ENCODE data around the gene PRRC2C. TPM values are rescaled to one million over a fixed set of nuclear protein-coding genes. Genes with fewer than 3 reads are reported as not detected.
"Not testable (repeated sequence)": the region's sequence is repeated elsewhere in the genome, so short reads cannot be mapped to it uniquely, and the experiment has no call there.

PRRC2C gene
- total RNA-seq (100 to 1,000 TPM; 120 to 121 TPM), polyA plus RNA-seq (10 to 100 TPM; 35.1 to 41.2 TPM)
- long read RNA-seq, donor 1, partial matches to known transcripts, result 111 of 116 reads
- long read RNA-seq, donor 1, other reads (novel, unspliced or antisense), result 0 of 116 reads
- long read RNA-seq, donor 2, partial matches to known transcripts, result 27 of 27 reads
- long read RNA-seq, donor 2, other reads (novel, unspliced or antisense), result 0 of 27 reads
- long read RNA-seq, donor 3, partial matches to known transcripts, result 77 of 82 reads
- long read RNA-seq, donor 3, other reads (novel, unspliced or antisense), result 0 of 82 reads
- long read RNA-seq, donor 4, partial matches to known transcripts, result 32 of 32 reads
- long read RNA-seq, donor 4, other reads (novel, unspliced or antisense), result 0 of 32 reads
- long read RNA-seq, donor 5, full-length matches to known transcripts, result 7 of 144 reads
- long read RNA-seq, donor 5, partial matches to known transcripts, result 137 of 144 reads
- long read RNA-seq, donor 5, other reads (novel, unspliced or antisense), result 0 of 144 reads

GRCh38 chr1:171485375-171486047 lies at the start of gene PRRC2C:
TSS of gene PRRC2C (plus strand) at chr1:171485530. CDS start at chr1:171512089, 26,559 bp downstream.
- no peaks in the 10 kb centered on the region for H3K9me3 ChIP-seq (ENCODE audit: control insufficient read depth in 4 of 4, insufficient read depth in 3 of 4, low read length in 3 of 4)
- H3K4me1 ChIP-seq (ENCODE audit: control insufficient read depth in 5 of 5, insufficient read depth in 5 of 5, low read length in 5 of 5), result peaks cover 1 to 20% (median 12%) of the 10 kb centered on the region in 5 donors
- no peaks in the 10 kb centered on the region for H3K27me3 ChIP-seq (ENCODE audit: control insufficient read depth in 3 of 3, insufficient read depth in 3 of 3, low read length in 2 of 3)
- H3K4me3 ChIP-seq, result peak within 1 kb of the TSS; percentile 85
- H3K9ac ChIP-seq (ENCODE audit: insufficient read depth in 1 of 2, low read length in 2 of 2), result peak within 1 kb of the TSS; percentile 95 to 97
- ATAC-seq (ENCODE audit: insufficient read depth, low FRiP score) (peak; percentile 98), DNase-seq (peak; percentile 98 to 100 (median 99))
- H3K36me3 ChIP-seq (ENCODE audit: control insufficient read depth in 4 of 4, insufficient read depth in 4 of 4, low read length in 4 of 4), result no peaks in the 10 kb centered on the region
- 0 to 1% methylated on average over 50 of the region's 50 CpGs for WGBS, 2 donors
- peak; percentile 74 for TF ChIP-seq CTCF (IDR thresholded peaks at IDR 0.05; ENCODE audit: control extremely low read depth, extremely low read depth)
- H3K27ac ChIP-seq (ENCODE audit: low read depth in 1 of 2, low read length in 1 of 2), result peak within 1 kb of the TSS; percentile 97 to 98

- no peak for TF ChIP-seq CTCF (IDR thresholded peaks at IDR 0.05; ENCODE audit: control extremely low read depth, extremely low read depth)
- 58 to 84% methylated on average over 2 of the region's 2 CpGs for WGBS, 2 donors
- Histone ChIP-seq H3K9me3 (ENCODE audit: control insufficient read depth in 4 of 4, insufficient read depth in 3 of 4, low read length in 3 of 4) (no peaks in the 10 kb centered on the region), H3K4me3 (no peak overlapping the region), H3K27me3 (ENCODE audit: control insufficient read depth in 3 of 3, insufficient read depth in 3 of 3, low read length in 2 of 3) (no peaks in the 10 kb centered on the region), H3K4me1 (ENCODE audit: control insufficient read depth in 5 of 5, insufficient read depth in 5 of 5, low read length in 5 of 5) (no peaks in the 10 kb centered on the region), H3K27ac (ENCODE audit: low read depth in 1 of 2, low read length in 1 of 2) (no peak overlapping the region), H3K9ac (ENCODE audit: insufficient read depth in 1 of 2, low read length in 2 of 2) (no peak overlapping the region), H3K36me3 (ENCODE audit: control insufficient read depth in 4 of 4, insufficient read depth in 4 of 4, low read length in 4 of 4) (no peaks in the 10 kb centered on the region)
- no peak for DNase-seq
- peak; percentile 23 for ATAC-seq (ENCODE audit: insufficient read depth, low FRiP score)
These were observed 46.9 kb upstream of the PRRC2C start for GRCh38 chr1:171438441-171438840.

GRCh38 chr1:171440201-171440600 lies 45.1 kb upstream of the PRRC2C start:
- not testable (repeated sequence) for H3K27ac ChIP-seq (ENCODE audit: low read depth in 1 of 2, low read length in 1 of 2); ATAC-seq (ENCODE audit: insufficient read depth, low FRiP score); H3K36me3 ChIP-seq (ENCODE audit: control insufficient read depth in 4 of 4, insufficient read depth in 4 of 4, low read length in 4 of 4); DNase-seq; H3K9me3 ChIP-seq (ENCODE audit: control insufficient read depth in 4 of 4, insufficient read depth in 3 of 4, low read length in 3 of 4); H3K4me3 ChIP-seq; H3K9ac ChIP-seq (ENCODE audit: insufficient read depth in 1 of 2, low read length in 2 of 2); H3K27me3 ChIP-seq (ENCODE audit: control insufficient read depth in 3 of 3, insufficient read depth in 3 of 3, low read length in 2 of 3); H3K4me1 ChIP-seq (ENCODE audit: control insufficient read depth in 5 of 5, insufficient read depth in 5 of 5, low read length in 5 of 5)
- WGBS, 2 donors, result 82 to 90% methylated on average over 3 of the region's 3 CpGs

GRCh38 chr1:171441278-171441895 lies 43.9 kb upstream of the PRRC2C start:
- H3K4me3 ChIP-seq; H3K9ac ChIP-seq (ENCODE audit: insufficient read depth in 1 of 2, low read length in 2 of 2); H3K27me3 ChIP-seq (ENCODE audit: control insufficient read depth in 3 of 3, insufficient read depth in 3 of 3, low read length in 2 of 3); DNase-seq; H3K36me3 ChIP-seq (ENCODE audit: control insufficient read depth in 4 of 4, insufficient read depth in 4 of 4, low read length in 4 of 4); H3K9me3 ChIP-seq (ENCODE audit: control insufficient read depth in 4 of 4, insufficient read depth in 3 of 4, low read length in 3 of 4); H3K4me1 ChIP-seq (ENCODE audit: control insufficient read depth in 5 of 5, insufficient read depth in 5 of 5, low read length in 5 of 5); H3K27ac ChIP-seq (ENCODE audit: low read depth in 1 of 2, low read length in 1 of 2); ATAC-seq (ENCODE audit: insufficient read depth, low FRiP score): not testable (repeated sequence)
- WGBS, 2 donors, result 79 to 88% methylated on average over 5 of the region's 5 CpGs
